ENCODE data around the gene PDILT.
"Not testable (repeated sequence)": the region's sequence is repeated elsewhere in the genome, so short reads cannot be mapped to it uniquely, and the experiment has no call there.

DNA sequence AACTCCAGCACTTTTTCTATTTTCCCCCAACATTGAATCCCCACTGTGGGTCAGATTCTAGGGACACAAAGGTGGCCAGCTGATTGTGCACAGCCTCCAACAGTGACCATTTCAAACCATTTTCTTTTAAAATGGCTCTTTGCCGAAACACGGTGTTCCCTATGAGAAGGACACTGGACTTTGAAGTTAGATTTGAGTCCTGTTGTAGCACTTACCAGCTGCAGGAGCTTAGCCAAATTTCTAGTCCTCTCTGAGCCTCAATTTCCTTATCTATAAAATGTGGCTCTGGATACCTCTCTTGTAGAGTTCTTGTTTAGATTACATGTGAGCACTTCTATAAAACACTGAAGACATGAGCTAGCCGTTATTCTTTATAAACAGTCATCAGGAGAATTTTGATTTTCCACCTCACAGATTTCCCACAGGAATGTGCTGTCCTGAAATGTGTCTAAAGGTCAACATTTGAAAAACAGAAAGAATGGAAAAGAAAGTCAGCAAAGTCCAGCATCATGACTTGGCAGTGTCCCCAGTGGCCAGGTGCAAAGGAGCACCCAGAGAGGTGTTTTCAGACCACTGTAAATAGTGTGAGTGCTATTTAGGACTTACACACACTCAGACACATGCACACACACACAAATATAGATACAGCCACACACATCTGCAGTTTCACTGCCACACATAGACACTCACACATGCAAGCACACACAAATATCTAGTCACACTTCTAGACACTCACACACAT, 42.3 kb upstream of the PDILT start:
- TF ChIP-seq, protein P1, sequence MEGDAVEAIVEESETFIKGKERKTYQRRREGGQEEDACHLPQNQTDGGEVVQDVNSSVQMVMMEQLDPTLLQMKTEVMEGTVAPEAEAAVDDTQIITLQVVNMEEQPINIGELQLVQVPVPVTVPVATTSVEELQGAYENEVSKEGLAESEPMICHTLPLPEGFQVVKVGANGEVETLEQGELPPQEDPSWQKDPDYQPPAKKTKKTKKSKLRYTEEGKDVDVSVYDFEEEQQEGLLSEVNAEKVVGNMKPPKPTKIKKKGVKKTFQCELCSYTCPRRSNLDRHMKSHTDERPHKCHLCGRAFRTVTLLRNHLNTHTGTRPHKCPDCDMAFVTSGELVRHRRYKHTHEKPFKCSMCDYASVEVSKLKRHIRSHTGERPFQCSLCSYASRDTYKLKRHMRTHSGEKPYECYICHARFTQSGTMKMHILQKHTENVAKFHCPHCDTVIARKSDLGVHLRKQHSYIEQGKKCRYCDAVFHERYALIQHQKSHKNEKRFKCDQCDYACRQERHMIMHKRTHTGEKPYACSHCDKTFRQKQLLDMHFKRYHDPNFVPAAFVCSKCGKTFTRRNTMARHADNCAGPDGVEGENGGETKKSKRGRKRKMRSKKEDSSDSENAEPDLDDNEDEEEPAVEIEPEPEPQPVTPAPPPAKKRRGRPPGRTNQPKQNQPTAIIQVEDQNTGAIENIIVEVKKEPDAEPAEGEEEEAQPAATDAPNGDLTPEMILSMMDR (IDR thresholded peaks at IDR 0.05; ENCODE audit: insufficient read depth, low read depth, low read length), result not testable (repeated sequence)
- not testable (repeated sequence) for TF ChIP-seq EZH2 (IDR thresholded peaks at IDR 0.05; ENCODE audit: insufficient read depth, low read length)

Data from astrocyte (in vitro differentiated cells and primary cell).